ENCODE results near the gene DLGAP1.
"Not testable (repeated sequence)": the region's sequence is repeated elsewhere in the genome, so short reads cannot be mapped to it uniquely, and the experiment has no call there.

Gene DLGAP1

DNA sequence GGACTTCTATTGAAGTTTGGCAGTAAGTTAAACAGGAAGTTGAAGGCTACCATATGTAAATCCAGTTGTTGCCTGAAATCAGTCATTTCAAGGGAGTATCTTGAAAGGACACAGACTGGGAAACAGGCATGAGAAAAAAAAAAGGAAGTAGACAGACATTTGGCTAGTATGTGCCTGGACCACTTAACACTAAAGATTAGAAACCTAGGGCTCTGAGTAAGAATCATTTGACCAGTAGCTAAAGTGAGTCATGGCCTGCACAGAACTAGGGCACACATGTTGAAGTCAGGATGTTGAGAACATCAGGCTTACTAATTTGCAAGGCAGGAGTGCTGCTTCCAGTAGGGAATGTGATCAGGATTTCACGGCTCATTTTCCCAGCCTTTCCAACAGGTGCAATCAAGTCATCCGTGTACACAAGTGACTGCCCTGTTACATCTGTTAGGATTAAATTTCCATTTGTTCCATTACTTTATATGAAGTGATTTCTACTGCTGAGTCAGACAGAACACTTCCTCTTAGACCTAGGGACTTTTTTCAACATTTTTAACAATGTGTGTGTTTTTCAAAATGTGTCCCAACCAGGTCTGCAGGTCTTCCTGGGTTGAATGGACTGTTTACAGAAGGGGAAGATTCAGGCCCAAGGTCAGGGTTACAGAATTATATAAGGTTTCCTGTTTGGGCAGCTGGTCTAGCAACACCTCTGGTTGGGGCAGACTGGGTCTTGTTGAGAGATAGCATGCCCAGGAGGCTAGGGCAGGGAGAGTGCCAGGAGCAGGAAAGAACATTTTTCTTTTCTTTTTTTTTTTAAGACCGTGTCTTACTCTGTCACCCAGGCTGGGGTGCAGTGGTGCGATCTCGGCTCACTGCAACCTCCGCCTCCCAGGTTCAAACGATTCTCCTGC, 859.5 kb downstream of the DLGAP1 start:
- peak in 1 of 5 donors; percentile 68 for DNase-seq

DNA sequence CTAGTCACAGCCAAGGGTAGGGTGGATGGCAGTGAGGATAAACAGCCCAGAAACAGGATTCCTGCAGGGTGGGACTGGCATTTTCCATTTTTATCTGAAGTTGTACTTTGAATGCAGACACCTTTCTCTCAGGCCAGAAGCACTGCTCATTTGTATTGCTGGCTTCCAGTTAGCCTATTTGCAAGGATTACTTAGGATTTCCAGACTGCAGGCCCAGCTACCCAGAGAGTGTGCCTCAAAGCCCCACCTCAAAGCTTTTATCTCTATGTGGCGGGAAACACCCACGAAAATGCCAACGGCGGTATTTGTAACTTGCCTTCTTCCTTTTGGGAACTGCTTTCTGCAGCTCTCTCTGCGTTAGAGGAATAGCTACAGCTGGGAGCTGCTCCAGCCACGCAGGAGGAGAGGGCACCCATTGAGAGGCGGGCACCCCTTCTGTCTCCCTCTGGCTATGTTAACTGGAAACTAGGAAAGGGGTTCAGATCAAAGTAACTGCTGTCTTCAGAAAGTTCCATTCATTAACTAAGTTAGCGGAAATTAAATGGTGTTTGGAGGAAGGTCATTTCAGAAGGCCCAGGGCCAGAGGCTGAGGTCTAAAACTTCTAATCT, 860.2 kb downstream of the DLGAP1 start:
- DNase-seq = peak in 3 of 5 donors; percentile 14 to 41 (median 26)

DNA sequence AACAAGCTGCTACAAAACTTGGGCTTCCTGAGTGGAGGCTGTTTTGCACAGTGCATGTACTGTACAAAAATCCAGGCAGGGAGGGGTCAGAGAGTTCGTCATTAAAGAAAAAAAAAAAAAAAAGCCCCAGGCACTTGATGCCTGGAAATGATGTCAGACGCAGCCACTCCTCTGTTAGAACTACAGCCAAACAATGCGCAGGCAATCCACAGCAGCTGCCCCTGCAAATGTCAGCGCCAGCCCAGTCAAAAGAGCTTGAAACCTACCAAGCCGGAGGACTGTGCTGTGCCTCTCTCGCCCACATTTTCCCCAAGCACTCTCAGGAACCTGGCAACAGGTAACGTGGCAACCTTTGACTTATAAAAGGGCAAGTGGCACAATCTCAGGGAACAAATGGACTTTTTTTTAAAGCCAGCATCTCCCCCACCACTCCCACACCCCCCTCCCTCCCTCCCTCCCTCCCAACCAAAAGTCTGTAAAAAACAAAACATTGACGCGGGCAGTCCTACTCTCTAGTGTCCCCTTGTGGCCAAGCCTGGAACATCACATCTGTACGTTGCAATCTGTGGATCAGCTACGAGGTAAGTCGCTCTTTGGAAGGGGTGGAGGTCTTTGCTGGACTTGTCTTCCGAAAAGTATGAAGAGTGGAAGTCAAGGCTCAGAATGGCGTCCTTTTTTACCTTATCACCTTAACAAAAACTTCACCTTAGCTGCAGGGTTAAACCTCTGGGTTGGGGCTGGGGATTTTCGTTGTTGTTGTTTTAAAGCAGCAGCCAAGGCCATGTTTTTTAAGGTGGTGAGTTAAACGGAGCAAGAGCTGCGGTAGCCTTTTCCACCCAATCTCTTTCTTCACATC, 861.0 kb downstream of the DLGAP1 start:
- DNase-seq = peak; percentile 74 to 96 (median 83)

DNA sequence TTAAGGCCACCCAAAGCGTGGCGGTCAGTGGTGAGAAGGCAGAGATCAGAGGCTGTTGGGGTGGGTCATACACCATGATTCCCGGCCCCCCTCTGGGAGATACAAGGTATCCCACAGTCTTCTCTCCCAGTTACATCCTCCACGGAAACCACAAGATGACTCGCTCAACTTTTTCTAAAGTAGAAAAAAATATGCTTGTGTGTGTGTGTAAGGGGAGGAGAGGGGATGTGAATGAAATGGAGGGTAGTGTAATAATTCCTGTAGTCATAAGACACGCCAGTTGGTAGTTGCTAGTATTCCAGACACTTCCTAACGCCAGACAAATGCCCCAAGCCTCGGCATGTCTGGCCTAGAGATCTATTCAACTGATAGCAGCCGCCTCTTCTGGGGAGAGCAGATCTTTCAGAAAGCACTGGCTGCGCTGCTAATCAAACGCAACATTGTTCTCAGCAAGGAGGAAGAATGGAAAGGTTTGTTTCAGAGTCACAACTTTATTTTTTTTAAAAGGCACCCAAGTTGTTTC, 861.7 kb downstream of the DLGAP1 start:
- peak in 1 of 5 donors; percentile 19 for DNase-seq

DNA sequence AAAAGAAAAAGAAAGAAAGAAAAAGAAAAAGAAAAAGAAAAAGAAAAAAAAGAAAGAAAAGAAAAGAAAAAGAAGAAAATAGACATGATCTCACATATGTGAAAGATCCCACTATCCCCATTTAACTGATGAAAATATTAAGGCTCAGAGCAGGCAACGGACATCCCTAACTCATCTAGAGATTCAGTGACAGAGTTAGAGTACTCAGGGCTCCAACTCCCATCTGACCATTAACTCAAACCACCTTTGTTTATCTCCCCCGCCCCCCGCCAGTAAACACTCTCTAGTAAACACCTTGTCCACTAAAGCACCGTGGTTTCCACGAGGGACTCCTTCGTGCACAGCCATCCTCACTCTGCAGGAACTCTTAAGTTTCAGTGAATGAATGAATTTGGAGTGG, 862.2 kb downstream of the DLGAP1 start:
- DNase-seq = no peak

DNA sequence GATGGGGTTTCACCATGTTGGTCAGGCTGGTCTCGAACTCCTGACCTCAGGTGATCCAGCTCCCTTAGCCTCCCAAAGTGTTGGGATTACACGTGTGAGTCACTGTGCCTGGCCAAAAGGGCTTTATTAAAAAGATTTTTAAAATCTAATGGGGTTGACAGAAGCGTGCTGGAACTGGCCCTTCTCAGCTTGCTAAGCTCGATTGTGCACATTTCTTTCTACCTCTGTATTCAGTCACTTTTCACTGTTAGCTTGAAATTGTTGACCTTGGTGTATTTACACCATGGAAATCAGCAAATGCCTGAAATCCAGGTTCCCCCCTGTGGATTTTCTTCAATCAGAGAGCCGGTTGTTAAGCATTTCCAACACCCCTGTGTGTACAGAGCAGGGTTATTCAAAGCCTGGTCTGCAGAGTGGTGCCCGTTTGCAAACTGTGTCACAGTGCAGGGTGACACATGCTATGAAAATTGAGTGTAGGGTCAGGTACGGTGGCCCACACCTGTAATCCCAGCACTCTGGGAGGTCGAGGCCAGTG, 864.9 kb downstream of the DLGAP1 start:
- no peak for DNase-seq

DNA sequence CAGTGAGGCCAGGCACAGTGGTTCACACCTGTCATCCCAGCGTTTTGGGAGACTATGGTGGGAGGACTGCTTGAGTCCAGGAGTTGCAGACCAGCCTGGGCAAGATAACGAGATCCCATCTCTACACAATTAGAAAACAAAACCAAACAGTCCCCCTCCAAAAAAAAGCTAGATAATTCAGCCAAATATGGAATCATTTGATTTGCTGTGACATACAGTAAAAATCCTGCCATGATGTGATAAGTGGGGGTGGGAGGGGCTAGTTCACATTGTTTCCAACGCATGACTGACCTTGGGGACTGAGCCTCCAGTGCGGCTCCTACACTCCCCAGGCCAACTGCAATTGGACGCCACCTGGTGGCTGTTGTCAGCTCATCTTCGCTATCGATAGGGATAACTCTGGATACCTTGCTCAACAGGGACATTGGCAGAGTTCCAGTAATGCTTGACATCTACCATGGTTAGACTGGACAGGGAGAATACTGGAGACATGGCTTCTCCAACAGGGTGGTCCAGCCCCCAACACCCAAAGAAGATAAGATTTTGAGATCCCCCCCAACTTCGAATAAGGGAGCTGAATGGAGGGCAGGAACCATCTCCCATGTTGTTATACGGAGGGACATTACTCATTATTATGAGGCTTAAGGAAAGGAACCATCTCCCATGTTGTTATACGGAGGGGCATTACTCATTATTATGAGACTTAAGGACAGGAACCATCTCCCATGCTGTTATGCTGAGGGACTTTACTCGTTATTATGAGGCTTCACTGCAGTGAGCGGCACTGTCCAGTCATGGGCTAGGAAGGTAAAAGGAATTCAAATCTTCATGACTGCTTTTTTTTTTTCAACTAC, 869.2 kb downstream of the DLGAP1 start:
- DNase-seq = peak; percentile 30 to 72 (median 48)

DNA sequence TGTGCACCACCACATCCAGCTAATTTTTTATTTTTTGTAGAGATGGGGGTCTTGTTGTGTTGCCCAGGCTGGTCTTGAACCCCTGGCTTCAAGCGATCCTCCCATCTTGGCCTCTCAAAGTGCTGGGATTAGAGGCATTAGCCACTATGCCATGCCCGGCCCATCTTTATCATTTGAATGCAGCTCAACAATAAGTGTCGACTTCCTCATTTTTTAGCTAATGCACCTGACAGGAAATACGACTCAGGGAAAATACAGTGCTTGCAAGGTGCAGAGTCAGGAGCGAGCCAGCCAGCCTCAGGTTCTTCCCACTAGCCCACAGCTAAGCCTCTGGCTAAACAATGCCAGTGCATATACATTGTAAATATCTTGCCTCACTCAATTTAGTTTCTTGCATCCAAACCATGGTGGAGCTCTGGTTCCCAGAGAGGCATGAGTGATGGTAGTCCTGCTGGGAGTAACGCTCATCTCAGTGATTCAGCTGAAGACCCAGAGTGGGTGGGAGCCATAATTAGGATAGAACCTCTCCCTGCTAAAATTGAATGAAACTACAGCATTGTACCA, 870.1 kb downstream of the DLGAP1 start:
- DNase-seq = no peak

DNA sequence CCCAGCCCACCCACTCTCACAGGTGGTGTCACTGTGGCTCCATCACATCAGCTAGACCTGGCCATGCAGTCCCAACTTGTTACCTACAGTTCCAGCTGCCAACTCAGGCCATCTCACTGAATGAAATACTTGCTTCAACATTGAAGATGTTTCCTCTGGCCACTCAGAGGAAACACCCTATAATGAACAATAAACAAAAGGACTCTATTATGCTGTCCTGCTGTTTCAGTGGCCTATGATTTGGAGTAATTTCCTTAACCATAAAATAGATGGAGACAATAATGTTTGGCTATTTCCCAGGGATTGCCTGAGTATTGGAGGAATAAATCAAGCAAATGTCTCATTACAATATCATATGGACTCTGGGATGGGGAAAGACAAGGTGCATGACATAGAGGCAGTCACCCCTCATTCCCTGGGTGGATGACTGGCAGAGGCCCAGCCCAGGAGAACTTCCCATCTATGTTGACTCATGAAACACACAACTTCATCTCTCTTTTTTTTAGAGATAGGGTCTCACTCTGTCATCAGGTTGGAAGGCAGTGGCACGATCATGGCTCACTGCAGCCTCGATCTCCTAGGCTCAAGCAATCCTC, 870.7 kb downstream of the DLGAP1 start:
- DNase-seq = no peak

DNA sequence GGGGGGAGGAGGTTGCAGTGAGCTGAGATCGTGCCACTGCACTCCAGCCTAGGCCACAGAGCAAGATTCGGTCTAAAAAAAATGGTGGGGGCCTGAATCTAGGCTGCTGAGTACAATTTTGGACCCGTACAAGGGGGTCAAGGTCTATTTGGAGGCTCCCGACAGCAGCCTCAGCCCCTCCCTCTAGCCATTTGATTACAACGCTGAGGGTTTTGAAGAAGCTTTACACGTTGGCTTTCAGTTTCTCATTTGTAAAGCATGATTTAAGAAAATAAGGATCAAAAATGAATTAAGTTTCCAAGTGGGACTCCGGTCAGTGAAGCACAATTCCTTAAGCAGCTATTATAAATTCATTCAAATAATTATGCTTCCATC, 871.2 kb downstream of the DLGAP1 start:
- DNase-seq = no peak

DNA sequence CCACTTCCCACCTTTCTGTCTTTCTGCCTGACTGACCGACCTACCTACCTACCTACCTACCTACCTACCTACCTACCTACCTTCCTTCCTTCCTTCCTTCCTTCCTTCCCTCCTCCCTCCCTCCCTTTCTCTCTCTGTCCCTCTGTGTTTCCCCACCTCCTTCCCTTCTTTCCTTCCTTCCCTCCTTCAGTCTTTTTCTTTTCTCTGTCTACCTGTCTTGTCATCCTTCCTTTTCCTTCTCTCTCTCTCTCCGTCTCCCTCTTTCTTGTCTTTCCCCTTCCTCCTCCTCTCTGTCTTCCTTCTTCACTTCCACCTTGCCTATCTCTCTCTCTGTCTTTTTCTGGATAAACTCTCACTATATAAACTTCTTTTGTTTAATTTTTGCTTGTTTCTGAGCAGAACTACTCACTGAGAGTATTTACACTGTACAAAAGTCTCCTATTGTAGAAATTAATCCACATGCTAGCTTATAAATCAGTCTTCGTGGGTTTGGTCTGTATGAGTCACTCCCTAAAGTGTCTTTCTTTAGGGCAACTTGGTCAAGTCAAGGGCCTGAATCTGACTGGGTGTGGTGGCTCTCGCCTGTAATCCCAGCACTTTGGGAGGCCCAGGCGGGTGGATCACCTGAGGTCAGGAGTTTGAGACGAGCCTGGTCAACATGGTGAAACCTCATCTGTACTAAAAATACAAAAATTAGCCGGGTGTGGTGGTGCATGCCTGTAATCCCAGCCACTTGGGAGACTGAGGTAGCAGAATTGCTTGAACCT, 871.8 kb downstream of the DLGAP1 start:
- not testable (repeated sequence) for DNase-seq

DNA sequence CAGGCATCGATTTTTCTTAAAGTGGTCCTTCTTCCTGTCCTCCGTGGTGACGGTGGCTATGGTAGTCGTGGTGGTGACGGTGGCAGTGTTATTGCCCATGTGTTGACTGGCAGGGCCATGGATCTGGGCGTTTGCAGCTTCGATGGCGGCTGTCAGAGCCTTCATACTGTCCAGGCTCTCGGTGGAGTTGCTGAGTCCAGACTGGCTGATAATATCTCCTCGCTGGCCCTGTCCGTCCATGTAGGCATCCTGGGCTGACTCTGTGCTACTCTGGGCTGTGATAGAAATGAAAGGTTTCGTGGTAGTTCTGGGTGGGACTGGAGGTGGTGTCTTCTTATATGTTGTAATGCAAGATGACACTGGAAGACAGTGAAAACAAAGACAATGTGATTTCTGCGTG, 873.2 kb downstream of the DLGAP1 start:
- no peak for DNase-seq

DNA sequence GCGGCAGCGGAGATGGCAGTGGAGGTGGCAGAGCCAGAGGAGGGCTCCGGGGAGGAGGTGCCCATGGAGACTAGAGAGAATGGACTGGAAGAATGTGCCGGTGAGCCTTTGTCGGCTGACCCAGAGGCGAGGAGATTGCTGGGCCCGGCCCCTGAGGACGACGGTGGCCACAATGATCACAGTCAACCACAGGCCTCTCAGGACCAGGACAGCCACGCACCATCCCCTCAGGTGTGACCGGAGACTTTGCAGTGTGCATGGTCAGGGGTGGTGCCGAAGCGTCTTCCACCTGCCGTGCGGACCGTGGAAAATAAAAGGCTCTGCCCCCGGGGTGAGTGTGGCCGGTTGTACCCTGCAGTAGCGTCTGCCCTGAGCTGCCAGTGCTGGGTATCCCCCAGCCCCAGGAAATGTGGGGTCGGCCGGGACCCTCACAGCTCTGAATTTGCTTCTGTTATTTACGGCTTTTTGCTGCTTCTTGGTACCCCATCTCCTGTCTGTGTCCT, 874.5 kb downstream of the DLGAP1 start:
- not testable (repeated sequence) for DNase-seq

DNA sequence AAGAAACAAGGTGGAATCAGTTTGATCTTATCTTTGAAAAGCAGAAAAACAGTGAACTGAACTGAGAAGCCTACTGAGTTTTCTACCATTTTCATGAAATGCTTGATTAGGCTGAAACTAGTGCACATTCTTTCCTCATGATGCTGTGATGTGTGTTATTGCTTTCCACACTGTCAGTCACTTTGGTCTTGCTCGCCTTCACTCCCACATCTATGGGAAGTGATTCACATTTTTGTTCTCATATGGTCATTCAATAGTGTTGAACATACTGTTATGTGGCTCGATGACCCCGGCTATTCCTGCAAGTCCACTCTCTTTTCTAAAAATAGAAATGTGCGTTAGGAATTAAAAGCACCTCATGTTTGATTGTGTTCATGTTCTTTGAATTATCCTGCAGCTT, 875.4 kb downstream of the DLGAP1 start:
- no peak for DNase-seq

DNA sequence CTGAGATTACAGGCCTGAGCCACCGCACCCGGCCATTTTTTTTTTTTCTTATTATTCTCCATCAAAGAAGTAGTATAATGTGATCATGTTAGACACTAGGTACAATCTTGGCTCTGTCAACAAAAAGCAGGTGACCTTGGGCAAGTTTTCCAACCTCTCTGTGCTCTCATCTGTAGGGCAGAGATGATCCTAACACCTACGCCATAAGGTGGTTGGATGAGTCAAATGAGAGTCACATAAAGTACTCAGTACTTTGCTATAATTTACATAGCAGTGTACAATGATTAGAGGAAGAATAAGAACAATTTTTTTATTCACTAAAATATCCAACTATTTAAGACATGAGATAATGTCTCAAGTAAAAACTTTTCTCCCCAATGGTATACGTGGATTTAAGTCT, 876.5 kb downstream of the DLGAP1 start:
- no peak for DNase-seq

DNA sequence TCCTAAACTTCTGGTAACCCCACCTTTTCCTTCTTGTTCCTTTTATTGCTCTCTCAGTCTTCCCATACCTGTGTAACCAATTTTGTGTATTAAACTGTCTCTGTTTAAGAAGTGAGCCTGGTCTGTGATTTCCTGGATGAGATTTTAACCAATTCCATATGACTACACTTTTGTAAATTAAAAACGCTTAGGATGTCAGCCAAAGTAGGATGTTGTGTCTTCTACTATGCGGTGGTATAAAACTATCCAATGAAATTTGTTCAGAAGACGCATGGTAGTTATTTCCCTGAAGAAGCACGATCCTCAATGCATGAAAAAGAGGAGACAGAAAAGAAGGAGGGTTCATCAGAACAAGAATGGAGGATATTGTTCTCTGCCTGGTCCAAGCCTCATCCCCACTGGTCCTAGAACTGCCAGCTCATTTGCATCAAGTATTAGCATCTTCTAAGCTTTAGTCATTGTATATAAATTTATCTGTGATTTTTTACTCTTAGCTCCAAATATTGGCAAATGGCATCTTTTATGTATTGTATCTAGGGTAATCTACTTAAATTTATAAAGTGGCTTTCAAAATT, 877.7 kb downstream of the DLGAP1 start:
- no peak for DNase-seq

DNA sequence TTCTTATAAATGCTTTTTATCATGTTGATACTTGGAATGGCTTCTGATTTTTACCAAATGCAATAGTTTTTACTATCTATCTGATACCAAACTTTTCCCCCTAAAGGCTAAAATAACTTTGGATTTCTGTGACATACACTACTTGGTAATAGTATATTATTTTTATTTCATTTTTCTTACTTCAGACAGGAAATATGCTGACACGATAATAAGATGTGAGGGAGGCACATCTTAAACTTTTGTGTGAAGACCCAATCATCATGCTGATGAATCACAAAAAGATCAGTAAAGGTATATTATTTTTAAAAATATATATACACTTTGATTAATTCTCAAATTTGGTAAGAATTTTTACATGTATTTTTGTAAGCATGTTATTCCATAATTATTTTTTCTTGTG, 882.3 kb downstream of the DLGAP1 start:
- DNase-seq = no peak

DNA sequence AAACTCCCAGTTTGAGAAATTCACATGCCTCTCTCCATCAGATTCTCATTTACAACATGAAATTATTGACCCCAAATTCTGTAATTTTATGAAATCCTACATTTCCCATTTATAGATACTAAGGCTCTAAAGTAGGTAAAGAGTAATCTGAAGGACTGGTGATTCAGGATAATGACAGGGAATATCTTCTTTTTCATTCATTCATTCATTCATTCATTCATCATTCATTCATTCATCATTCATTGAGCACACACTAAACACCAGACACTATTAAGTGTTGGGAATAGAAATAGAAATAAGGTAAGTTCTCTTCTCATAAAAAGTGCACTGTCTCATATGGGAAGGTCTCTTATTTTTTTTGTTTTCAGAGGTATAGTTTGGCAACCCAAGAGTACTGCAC, 888.3 kb downstream of the DLGAP1 start:
- DNase-seq = no peak

DNA sequence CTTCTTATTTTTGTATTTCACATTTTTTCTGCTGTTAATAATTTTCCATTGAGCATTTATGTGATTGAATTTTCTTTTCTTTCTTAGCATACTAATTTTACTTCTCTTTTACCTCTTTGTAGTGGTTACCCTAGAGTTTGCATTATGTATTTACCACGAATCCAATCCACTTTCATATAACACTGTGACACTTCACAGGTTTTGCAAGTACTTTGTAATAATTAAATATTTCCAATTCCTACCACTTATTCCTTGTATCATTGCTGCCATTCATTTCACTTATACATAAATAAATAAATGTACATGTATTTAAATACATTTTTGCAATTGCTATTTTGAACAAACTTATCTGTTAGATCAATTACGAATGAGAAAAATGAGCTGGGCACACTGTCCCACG, 894.4 kb downstream of the DLGAP1 start:
- no peak for DNase-seq
